GM18858 (cell line): ENCODE results near the gene IGFBP1.

Source experiments
- ATAC-seq: cut with Tn5 transposase; IDR thresholded peaks from one replicate; pipeline ENCODE4 v1.9.1; 2021; ENCODE audit not compliant: unreplicated experiment

IGFBP1 gene

GRCh38 chr7:45898222-45898621 is 9.9 kb downstream of the IGFBP1 start:
- no peak for ATAC-seq

- no peak for ATAC-seq
Measured at GRCh38 chr7:45901566-45901965, 13.3 kb downstream of the IGFBP1 start.

GRCh38 chr7:45902820-45903219 is 14.5 kb downstream of the IGFBP1 start:
- no peak for ATAC-seq

GRCh38 chr7:45909561-45909960 is 21.3 kb downstream of the IGFBP1 start:
- no peak for ATAC-seq

GRCh38 chr7:45910855-45911254 is 22.6 kb downstream of the IGFBP1 start:
- ATAC-seq, result no peak

- no peak for ATAC-seq
Measured at GRCh38 chr7:45911311-45911710, 23.0 kb downstream of the IGFBP1 start.

- no peak for ATAC-seq
Measured at GRCh38 chr7:45912972-45913371, 24.7 kb downstream of the IGFBP1 start.

GRCh38 chr7:45914911-45915310 is 26.6 kb downstream of the IGFBP1 start:
- ATAC-seq, result no peak

- ATAC-seq, result no peak
Measured at GRCh38 chr7:45915606-45916005, 27.3 kb downstream of the IGFBP1 start.

- no peak for ATAC-seq
Measured at GRCh38 chr7:45917064-45917463, 28.8 kb downstream of the IGFBP1 start.

- peak; percentile 70 for ATAC-seq
Measured at GRCh38 chr7:45917658-45918057, 29.4 kb downstream of the IGFBP1 start.

GRCh38 chr7:45918556-45918955 is 30.3 kb downstream of the IGFBP1 start:
- no peak for ATAC-seq

- no peak for ATAC-seq
Measured at GRCh38 chr7:45919231-45919784, 31.0 kb downstream of the IGFBP1 start.

- ATAC-seq, result no peak
Measured at GRCh38 chr7:45919993-45920459, 31.7 kb downstream of the IGFBP1 start.

GRCh38 chr7:45920502-45921380 is 32.5 kb downstream of the IGFBP1 start, which contains the start of gene IGFBP3:
TSS of gene IGFBP3 (minus strand) at chr7:45921272. CDS start at chr7:45921140, 132 bp downstream.
- no peak for ATAC-seq

- no peak for ATAC-seq
Measured at GRCh38 chr7:45921381-45921698, 33.1 kb downstream of the IGFBP1 start.

- ATAC-seq, result no peak
Measured at GRCh38 chr7:45921699-45922519, 33.6 kb downstream of the IGFBP1 start.

- no peak for ATAC-seq
Measured at GRCh38 chr7:45922810-45923209, 34.5 kb downstream of the IGFBP1 start.

- no peak for ATAC-seq
Measured at GRCh38 chr7:45923290-45923689, 35.0 kb downstream of the IGFBP1 start.

- ATAC-seq, result no peak
Measured at GRCh38 chr7:45923818-45924217, 35.5 kb downstream of the IGFBP1 start.

- no peak for ATAC-seq
Measured at GRCh38 chr7:45924283-45924682, 36.0 kb downstream of the IGFBP1 start.

- ATAC-seq, result no peak
Measured at GRCh38 chr7:45927721-45928120, 39.4 kb downstream of the IGFBP1 start.
